Erythroblast (primary cell): ENCODE measurements around the gene IGSF23.

ENCODE experiments used
- GATA1 ChIP-seq: IDR thresholded peaks from 2 replicates; pipeline ENCODE4 v1.6.1; 2011; ENCODE audit warnings: low read depth, mild to moderate bottlenecking, control low read depth, low read length, moderate library complexity
- POLR2A ChIP-seq: IDR thresholded peaks from 2 replicates; pipeline ENCODE4 v1.6.1; 2011; ENCODE audit warnings: mild to moderate bottlenecking, low read length

DNA sequence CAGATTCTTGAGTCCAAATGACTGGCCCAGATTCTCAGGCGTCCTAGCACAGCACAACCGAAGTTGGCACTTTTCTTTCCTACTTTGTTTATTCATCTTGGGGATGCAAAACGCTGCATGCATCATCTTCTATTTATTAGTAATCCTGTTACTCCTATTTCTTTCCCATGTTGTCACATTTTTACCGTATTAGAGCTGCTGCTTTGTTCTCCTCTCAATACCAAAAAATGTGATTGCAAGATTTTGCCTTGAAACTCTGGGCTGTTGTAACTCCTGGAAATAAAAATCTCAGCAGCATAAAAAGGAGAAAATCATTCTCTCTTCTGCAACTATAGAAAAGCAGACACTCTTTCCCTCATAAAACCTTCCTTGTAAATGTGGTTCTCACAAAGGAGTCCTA, 12.9 kb upstream of the IGSF23 start:
- no peak for TF ChIP-seq POLR2A
- TF ChIP-seq GATA1: no peak
